BLaER1 (cell line): ENCODE data around the gene ZMYM4.

Experiments
- H3K27ac ChIP-seq: shearing (Covaris generic); formaldehyde crosslinking; 2 replicates; pipeline ENCODE4 v1.8.1; 2022
- H3K27me3 ChIP-seq: shearing (Covaris generic); formaldehyde crosslinking; 2 replicates; pipeline ENCODE4 v1.8.1; 2022
- H3K36me3 ChIP-seq: shearing (Covaris generic); formaldehyde crosslinking; 2 replicates; pipeline ENCODE4 v1.8.1; 2022
- H3K4me1 ChIP-seq: shearing (Covaris generic); formaldehyde crosslinking; 2 replicates; pipeline ENCODE4 v1.8.1; 2022
- H3K4me2 ChIP-seq: shearing (Covaris generic); formaldehyde crosslinking; 2 replicates; pipeline ENCODE4 v1.8.1; 2022
- H3K4me3 ChIP-seq: shearing (Covaris generic); formaldehyde crosslinking; 2 replicates; pipeline ENCODE4 v1.8.1; 2022
- H3K9ac ChIP-seq: shearing (Covaris generic); formaldehyde crosslinking; 2 replicates; pipeline ENCODE4 v1.8.1; 2022
- H3K9me3 ChIP-seq: shearing (Covaris generic); formaldehyde crosslinking; 2 replicates; pipeline ENCODE4 v1.8.1; 2022
- H4K20me1 ChIP-seq: shearing (Covaris generic); formaldehyde crosslinking; 2 replicates; pipeline ENCODE4 v1.8.1; 2022
- Cebpa-rat ChIP-seq: shearing (Covaris generic); IDR thresholded peaks from 2 replicates; pipeline ENCODE4 v1.8.1; 2022

The ZMYM4 gene

GRCh38 chr1:35443768-35444518, 175.4 kb downstream of the ZMYM4 start:
- Histone ChIP-seq H3K9ac (no peak overlapping the region), H3K27ac (no peak overlapping the region), H4K20me1 (no peaks in the 10 kb centered on the region), H3K36me3 (peaks cover 96% of the 10 kb centered on the region), H3K4me1 (no peaks in the 10 kb centered on the region), H3K4me2 (no peak overlapping the region), H3K4me3 (no peak overlapping the region), H3K27me3 (no peaks in the 10 kb centered on the region), H3K9me3 (no peaks in the 10 kb centered on the region)
- TF ChIP-seq Cebpa-rat, result no peak

DNA sequence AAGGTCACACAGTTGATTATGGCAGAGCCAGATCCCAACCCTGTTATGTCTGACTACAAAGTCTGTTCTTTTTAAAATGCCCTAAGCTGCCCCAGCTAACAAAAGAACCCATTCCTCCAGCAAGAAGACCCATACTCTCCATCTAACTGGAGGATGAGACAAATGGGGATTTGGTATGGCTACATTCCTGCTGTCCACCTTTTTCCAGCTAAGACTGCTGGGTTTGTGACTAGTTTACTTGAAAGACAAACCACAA, 175.9 kb downstream of the ZMYM4 start:
- H3K4me2 ChIP-seq, result no peak overlapping the region
- TF ChIP-seq Cebpa-rat, result no peak

DNA sequence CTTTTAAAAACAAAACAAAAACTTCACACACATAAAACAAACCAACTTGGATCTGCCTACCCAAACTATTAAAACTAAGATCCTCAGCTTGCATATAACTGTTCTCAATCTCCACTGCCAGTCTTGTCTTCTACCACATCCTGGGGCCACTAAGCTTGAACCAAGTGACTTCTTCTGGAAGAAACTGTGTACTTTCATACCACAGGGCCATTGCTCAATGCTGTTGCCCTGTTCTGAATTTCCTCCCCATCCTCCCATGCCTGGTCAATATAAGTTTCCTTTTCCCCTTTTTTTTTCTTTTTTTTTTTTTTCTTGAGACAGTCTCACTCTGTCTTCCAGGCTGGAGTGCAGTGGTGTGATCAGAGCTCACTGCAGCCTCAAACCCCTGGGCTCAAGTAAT, 178.8 kb downstream of the ZMYM4 start:
- Histone ChIP-seq H3K4me1 (peaks cover 11% of the 10 kb centered on the region), H3K4me3 (no peak overlapping the region), H4K20me1 (no peaks in the 10 kb centered on the region), H3K9ac (no peak overlapping the region), H3K9me3 (no peaks in the 10 kb centered on the region), H3K27ac (no peak overlapping the region), H3K4me2 (no peak overlapping the region), H3K36me3 (peaks cover 91% of the 10 kb centered on the region), H3K27me3 (no peaks in the 10 kb centered on the region)
- no peak for TF ChIP-seq Cebpa-rat

More for the DNA sequence above, 175.9 kb downstream of the ZMYM4 start:
- Histone ChIP-seq H3K27ac (no peak overlapping the region), H3K27me3 (no peaks in the 10 kb centered on the region), H3K9ac (no peak overlapping the region), H3K9me3 (no peaks in the 10 kb centered on the region), H3K4me3 (no peak overlapping the region), H3K36me3 (peaks cover 96% of the 10 kb centered on the region), H4K20me1 (no peaks in the 10 kb centered on the region), H3K4me1 (no peaks in the 10 kb centered on the region)

DNA sequence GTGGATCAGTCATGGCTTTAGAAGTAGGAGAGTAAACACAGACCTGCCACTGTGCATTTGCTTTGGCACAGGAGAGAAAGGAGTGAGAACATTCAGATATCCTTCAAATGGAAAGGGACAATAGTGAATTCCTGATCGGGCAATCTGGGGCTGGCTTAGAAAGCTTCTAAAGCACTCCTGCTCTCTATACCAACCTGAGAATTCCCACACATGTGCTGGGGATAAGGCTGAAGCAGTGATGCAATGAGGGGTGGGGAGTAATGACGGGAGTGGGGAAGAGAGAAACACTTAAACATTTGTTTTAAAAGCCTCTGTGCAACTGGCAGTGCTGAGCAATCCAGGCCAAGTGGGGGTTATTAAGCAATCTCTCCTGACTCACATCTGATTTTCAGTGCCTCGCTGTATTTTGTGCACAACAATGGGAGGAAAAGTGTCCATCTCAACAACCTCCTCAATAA, 179.9 kb downstream of the ZMYM4 start:
- Histone ChIP-seq H3K9me3 (no peaks in the 10 kb centered on the region), H3K27ac (no peak overlapping the region), H4K20me1 (no peaks in the 10 kb centered on the region), H3K36me3 (peaks cover 85% of the 10 kb centered on the region), H3K4me3 (no peak overlapping the region), H3K27me3 (no peaks in the 10 kb centered on the region), H3K4me2 (no peak overlapping the region), H3K9ac (no peak overlapping the region), H3K4me1 (peaks cover 22% of the 10 kb centered on the region)
- TF ChIP-seq Cebpa-rat, result no peak

GRCh38 chr1:35449334-35450008, 181.0 kb downstream of the ZMYM4 start:
- H3K4me1 ChIP-seq, result peaks cover 30% of the 10 kb centered on the region
- no peak for TF ChIP-seq Cebpa-rat
- H3K27ac ChIP-seq, result no peak overlapping the region
- no peak overlapping the region for H3K9ac ChIP-seq
- no peaks in the 10 kb centered on the region for H4K20me1 ChIP-seq
- H3K4me2 ChIP-seq, result no peak overlapping the region
- no peaks in the 10 kb centered on the region for H3K27me3 ChIP-seq
- peaks cover 85% of the 10 kb centered on the region for H3K36me3 ChIP-seq
- no peaks in the 10 kb centered on the region for H3K9me3 ChIP-seq
- H3K4me3 ChIP-seq, result no peak overlapping the region

- H3K4me2 ChIP-seq, result no peak overlapping the region
- no peak overlapping the region for H3K4me3 ChIP-seq
- no peak overlapping the region for H3K9ac ChIP-seq
- H4K20me1 ChIP-seq, result no peaks in the 10 kb centered on the region
- peaks cover 30% of the 10 kb centered on the region for H3K4me1 ChIP-seq
- no peaks in the 10 kb centered on the region for H3K9me3 ChIP-seq
- H3K27me3 ChIP-seq, result no peaks in the 10 kb centered on the region
- no peak for TF ChIP-seq Cebpa-rat
- H3K36me3 ChIP-seq, result peaks cover 82% of the 10 kb centered on the region
- H3K27ac ChIP-seq, result no peak overlapping the region
Measured at GRCh38 chr1:35451125-35451528, 182.6 kb downstream of the ZMYM4 start.

DNA sequence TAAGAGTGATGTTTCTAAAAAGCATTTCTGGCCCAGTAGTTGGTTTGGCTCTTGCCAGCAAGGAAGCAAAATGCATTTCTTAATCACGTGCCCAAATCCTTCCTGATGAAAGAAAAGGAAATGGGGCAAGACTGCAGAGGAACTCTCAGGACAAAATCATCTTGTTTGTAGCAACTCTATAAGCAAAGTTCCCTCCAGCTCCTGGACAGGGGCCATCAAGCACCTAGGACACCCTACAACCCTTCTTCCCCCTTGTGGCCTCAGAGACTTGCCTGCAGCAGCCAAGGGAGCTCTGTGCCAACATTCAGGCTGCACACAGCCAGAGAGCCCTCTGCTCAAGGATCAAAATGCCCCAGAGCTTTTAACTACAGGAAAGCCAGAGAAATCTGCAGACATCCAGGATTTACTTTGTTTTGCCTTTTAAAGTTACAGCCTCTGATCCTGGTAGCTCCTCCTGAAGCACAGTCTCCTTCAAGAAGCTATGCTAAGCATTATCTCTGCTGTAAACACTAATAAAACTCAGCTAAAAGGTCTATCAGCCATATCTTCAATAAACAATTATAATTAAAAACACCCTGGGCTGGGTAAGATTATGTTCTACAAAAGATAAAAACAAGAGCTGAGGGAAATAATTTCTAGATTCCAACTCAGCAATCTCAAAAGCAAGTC, 183.7 kb downstream of the ZMYM4 start:
- no peak for TF ChIP-seq Cebpa-rat
- Histone ChIP-seq H3K27ac (peak overlapping the region; percentile 50), H3K36me3 (peaks cover 80% of the 10 kb centered on the region), H4K20me1 (no peaks in the 10 kb centered on the region), H3K9ac (peak overlapping the region; percentile 45; the same call in 1 of the 2 replicates), H3K4me2 (peak overlapping the region; percentile 64), H3K4me3 (no peak overlapping the region), H3K9me3 (no peaks in the 10 kb centered on the region), H3K27me3 (no peaks in the 10 kb centered on the region), H3K4me1 (peaks cover 30% of the 10 kb centered on the region)

DNA sequence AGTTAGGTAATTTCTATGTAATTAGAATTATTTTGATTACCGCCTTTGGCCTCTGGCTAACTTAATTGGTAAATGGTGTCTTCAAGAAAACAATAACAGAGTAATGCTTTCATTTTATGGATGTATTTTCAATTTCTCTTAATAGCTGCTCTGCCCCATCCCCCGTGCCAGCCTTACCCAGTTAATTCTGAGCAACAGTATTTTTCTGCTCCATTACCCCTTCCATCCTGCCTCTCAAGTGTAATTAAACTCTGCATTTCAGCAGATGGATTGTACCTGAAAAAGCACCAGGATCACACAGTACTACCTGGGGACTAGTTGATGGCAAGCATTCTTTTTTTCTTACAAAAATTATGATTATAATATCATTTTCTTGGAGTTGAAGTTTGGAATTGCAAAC, 184.5 kb downstream of the ZMYM4 start:
- Histone ChIP-seq H3K27ac (no peak overlapping the region), H3K4me1 (peaks cover 30% of the 10 kb centered on the region), H3K36me3 (peaks cover 76% of the 10 kb centered on the region), H3K9ac (no peak overlapping the region), H3K4me2 (peak overlapping the region; percentile 64), H3K9me3 (no peaks in the 10 kb centered on the region), H4K20me1 (no peaks in the 10 kb centered on the region), H3K27me3 (no peaks in the 10 kb centered on the region), H3K4me3 (no peak overlapping the region)
- TF ChIP-seq Cebpa-rat, result no peak

DNA sequence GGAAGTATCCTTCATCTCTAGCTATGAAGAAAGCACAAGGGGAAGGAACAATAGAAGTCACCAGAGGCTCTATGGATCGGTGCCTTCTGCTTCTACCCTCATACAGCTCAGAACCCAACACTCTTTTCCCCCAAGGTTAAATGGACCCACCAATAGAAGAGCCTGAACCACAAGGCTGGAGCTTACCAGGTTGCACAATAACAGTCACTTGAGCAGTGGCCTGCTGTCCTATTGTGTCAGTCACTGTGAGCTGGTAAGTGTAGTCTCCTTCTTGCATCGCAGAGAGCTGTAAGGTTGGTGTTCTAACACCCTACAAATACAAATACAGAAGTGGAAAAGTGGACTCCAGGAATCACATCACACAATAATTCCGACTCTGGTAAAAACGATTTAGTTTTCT, 185.7 kb downstream of the ZMYM4 start:
- Histone ChIP-seq H3K36me3 (peaks cover 70% of the 10 kb centered on the region), H3K4me3 (no peak overlapping the region), H3K9ac (no peak overlapping the region), H3K4me1 (peaks cover 30% of the 10 kb centered on the region), H4K20me1 (no peaks in the 10 kb centered on the region), H3K4me2 (no peak overlapping the region), H3K9me3 (no peaks in the 10 kb centered on the region), H3K27ac (no peak overlapping the region), H3K27me3 (no peaks in the 10 kb centered on the region)
- no peak for TF ChIP-seq Cebpa-rat

GRCh38 chr1:35454616-35455015, 186.1 kb downstream of the ZMYM4 start:
- Histone ChIP-seq H3K4me2 (no peak overlapping the region), H4K20me1 (no peaks in the 10 kb centered on the region), H3K4me1 (peaks cover 30% of the 10 kb centered on the region), H3K4me3 (no peak overlapping the region), H3K27ac (no peak overlapping the region), H3K27me3 (no peaks in the 10 kb centered on the region), H3K36me3 (peaks cover 68% of the 10 kb centered on the region), H3K9ac (no peak overlapping the region), H3K9me3 (no peaks in the 10 kb centered on the region)
- TF ChIP-seq Cebpa-rat, result no peak
